Astrocyte (in vitro differentiated cells and primary cell): Measurements from ENCODE around the gene ADGRA1. TPM values are rescaled to one million over a fixed set of nuclear protein-coding genes. Genes with fewer than 3 reads are reported as not detected.
A peak's percentile ranks its signal among the peaks of the same experiment; 100 is the strongest.

Experiments
- DNase-seq: peaks from one replicate; pipeline ENCODE4 v3.0.0-alpha.2; 2010; ENCODE audit warnings: low read depth
- FAIRE-seq: peaks from 2 replicates; lab custom pipeline; 2011; peaks lifted over from hg19 to GRCh38; lab: Jason Lieb, UNC
- H2AFZ ChIP-seq: 2 replicates; pipeline ENCODE4 v1.6.0; 2012; ENCODE audit warnings: low read depth, low read length, inconsistent platforms
- H3K27ac ChIP-seq: 2 replicates; pipeline ENCODE4 v1.5.1; 2011; ENCODE audit warnings: low read depth, low read length, inconsistent platforms
- H3K27me3 ChIP-seq: 2 replicates; pipeline ENCODE4 v1.6.0; 2011; ENCODE audit warnings: low read length, inconsistent platforms; ENCODE audit not compliant: insufficient read depth
- H3K36me3 ChIP-seq: 2 replicates; pipeline ENCODE4 v1.5.1; 2011; ENCODE audit warnings: low read length, inconsistent platforms; ENCODE audit not compliant: insufficient read depth
- H3K4me1 ChIP-seq: 2 replicates; pipeline ENCODE4 v1.5.1; 2011; ENCODE audit warnings: low read length, inconsistent platforms; ENCODE audit not compliant: insufficient read depth
- H3K4me2 ChIP-seq: 2 replicates; pipeline ENCODE4 v1.6.0; 2012; ENCODE audit warnings: low read length, inconsistent platforms
- H3K4me3 ChIP-seq: 2 replicates; pipeline ENCODE4 v1.5.1; 2011; ENCODE audit warnings: low read depth, mild to moderate bottlenecking, low read length, inconsistent platforms; ENCODE audit not compliant: insufficient read depth
- H3K79me2 ChIP-seq: 2 replicates; pipeline ENCODE4 v1.6.0; 2012; ENCODE audit warnings: mild to moderate bottlenecking, low read length, inconsistent platforms; ENCODE audit not compliant: insufficient read depth
- H3K9ac ChIP-seq: 2 replicates; pipeline ENCODE4 v1.6.0; 2012; ENCODE audit warnings: mild to moderate bottlenecking, low read length, inconsistent platforms
- H3K9me3 ChIP-seq: 2 replicates; pipeline ENCODE4 v1.5.1; 2012; ENCODE audit warnings: low read depth, mild to moderate bottlenecking, low read length, inconsistent platforms; ENCODE audit not compliant: insufficient read depth
- H4K20me1 ChIP-seq: 2 replicates; pipeline ENCODE4 v1.6.0; 2012; ENCODE audit warnings: low read length, inconsistent platforms; ENCODE audit not compliant: insufficient read depth
- H3K27ac Mint-ChIP-seq: one replicate; pipeline ENCODE4 v1.8.0; 2021; ENCODE audit warnings: mild to moderate bottlenecking, mixed read lengths; ENCODE audit not compliant: unreplicated experiment
- H3K27me3 Mint-ChIP-seq: one replicate; pipeline ENCODE4 v1.8.0; 2021; ENCODE audit warnings: low read depth, mixed read lengths; ENCODE audit not compliant: unreplicated experiment
- H3K36me3 Mint-ChIP-seq: one replicate; pipeline ENCODE4 v1.8.0; 2021; ENCODE audit warnings: low read depth, mixed read lengths; ENCODE audit not compliant: unreplicated experiment
- H3K4me1 Mint-ChIP-seq: one replicate; pipeline ENCODE4 v1.8.0; 2021; ENCODE audit warnings: low read depth, mixed read lengths; ENCODE audit not compliant: unreplicated experiment
- H3K4me3 Mint-ChIP-seq: one replicate; pipeline ENCODE4 v1.8.0; 2021; ENCODE audit warnings: mild to moderate bottlenecking, moderate library complexity, mixed read lengths; ENCODE audit not compliant: unreplicated experiment
- H3K9me3 Mint-ChIP-seq: one replicate; pipeline ENCODE4 v1.8.0; 2021; ENCODE audit warnings: mild to moderate bottlenecking, mixed read lengths; ENCODE audit not compliant: unreplicated experiment
- EZH2 ChIP-seq: IDR thresholded peaks from 2 replicates; pipeline ENCODE4 v1.6.1; 2012; ENCODE audit warnings: mild to moderate bottlenecking, low read length, inconsistent platforms; ENCODE audit not compliant: insufficient read depth
- total RNA-seq: library from RNA; stranded (reverse); gene quantifications from 2 replicates; pipeline ENCODE4 v1.2.1, GENCODE V29; 2021
- TF ChIP-seq, protein P1 (sequence below): IDR thresholded peaks from 2 replicates; pipeline ENCODE4 v1.5.1; 2011; ENCODE audit warnings: low read depth, mild to moderate bottlenecking, inconsistent platforms, low read length, moderate library complexity; ENCODE audit not compliant: insufficient read depth

The ADGRA1 gene
- total RNA-seq, 1 donor from 2014 or later, result not detected

DNA sequence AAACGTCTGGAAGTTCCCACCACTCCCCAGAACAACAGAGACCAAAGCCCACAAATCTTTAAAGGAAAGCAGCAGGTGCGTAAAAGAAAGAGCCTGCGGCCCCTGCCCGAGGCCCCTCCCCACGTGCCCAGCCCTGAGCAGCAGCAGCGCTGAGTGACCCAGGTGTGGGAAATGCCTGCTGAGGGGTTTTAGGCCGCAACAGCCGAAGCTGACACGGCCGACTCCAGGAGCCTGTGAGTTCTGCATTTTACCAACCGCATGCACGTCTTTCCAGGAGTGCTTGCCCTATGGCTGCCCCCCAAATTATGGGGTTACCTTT, 70.7 kb downstream of the ADGRA1 start:
- DNase-seq, result no peak
- no peaks in the 10 kb centered on the region for H3K36me3 Mint-ChIP-seq
- TF ChIP-seq, protein P1, sequence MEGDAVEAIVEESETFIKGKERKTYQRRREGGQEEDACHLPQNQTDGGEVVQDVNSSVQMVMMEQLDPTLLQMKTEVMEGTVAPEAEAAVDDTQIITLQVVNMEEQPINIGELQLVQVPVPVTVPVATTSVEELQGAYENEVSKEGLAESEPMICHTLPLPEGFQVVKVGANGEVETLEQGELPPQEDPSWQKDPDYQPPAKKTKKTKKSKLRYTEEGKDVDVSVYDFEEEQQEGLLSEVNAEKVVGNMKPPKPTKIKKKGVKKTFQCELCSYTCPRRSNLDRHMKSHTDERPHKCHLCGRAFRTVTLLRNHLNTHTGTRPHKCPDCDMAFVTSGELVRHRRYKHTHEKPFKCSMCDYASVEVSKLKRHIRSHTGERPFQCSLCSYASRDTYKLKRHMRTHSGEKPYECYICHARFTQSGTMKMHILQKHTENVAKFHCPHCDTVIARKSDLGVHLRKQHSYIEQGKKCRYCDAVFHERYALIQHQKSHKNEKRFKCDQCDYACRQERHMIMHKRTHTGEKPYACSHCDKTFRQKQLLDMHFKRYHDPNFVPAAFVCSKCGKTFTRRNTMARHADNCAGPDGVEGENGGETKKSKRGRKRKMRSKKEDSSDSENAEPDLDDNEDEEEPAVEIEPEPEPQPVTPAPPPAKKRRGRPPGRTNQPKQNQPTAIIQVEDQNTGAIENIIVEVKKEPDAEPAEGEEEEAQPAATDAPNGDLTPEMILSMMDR, result no peak
- TF ChIP-seq EZH2, result no peak

DNA sequence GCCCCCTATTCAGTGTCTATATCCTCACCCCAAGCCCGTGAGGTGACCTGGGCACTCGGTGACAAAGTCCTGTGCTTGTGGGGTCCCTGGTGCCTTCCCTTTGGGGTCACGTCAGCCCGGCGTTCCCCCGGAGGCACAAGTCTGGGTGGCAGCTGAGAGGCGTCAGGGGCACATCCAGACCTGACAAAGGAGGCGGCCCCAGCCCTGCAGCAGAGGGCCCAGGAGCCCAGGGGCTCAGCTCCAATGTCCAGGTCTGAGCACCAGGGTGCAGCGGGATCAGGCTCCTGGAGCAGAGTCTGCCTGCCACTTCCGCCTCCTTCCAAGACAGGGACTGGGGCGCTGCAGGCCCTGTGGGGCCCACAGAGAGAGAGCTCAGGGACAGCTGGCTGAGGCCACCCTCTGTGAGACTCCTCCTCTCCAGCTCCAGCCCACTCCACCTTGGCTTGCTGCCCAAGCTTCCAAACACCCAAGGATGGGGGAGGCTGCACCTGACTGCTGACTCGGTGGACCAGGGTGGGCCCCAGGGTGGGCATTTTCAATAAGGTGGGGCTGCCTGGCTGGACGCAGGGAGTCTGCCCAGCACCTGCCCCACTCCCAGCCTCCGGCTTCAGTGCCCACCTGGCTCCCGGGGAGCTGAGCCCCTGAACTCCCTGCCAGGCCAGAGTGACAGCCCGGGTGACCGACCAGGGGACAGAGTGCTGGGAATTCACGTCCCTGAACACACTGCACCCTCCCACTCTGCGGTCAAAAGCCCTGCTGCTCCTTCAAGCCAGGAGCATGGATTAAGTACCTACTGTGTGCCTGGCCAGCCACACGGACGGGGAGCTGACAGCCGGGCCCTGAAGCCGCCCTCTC, 71.3 kb downstream of the ADGRA1 start:
- Mint-ChIP-seq H3K4me1 (peaks cover 3% of the 10 kb centered on the region), H3K27me3 (peaks cover 26% of the 10 kb centered on the region), H3K36me3 (no peaks in the 10 kb centered on the region), H3K4me3 (peak overlapping the region; percentile 14), H3K27ac (no peak overlapping the region), H3K9me3 (no peaks in the 10 kb centered on the region)
- no peak overlapping the region for H3K9ac ChIP-seq
- DNase-seq, result no peak
- H3K27me3 ChIP-seq, result peaks cover 19% of the 10 kb centered on the region
- FAIRE-seq, result no peak
- H3K9me3 ChIP-seq, result no peaks in the 10 kb centered on the region
- no peak for TF ChIP-seq EZH2
- TF ChIP-seq, protein P1, result no peak
- no peak overlapping the region for H3K4me3 ChIP-seq
- H3K79me2 ChIP-seq, result no peaks in the 10 kb centered on the region
- no peaks in the 10 kb centered on the region for H4K20me1 ChIP-seq
- H3K4me1 ChIP-seq, result no peaks in the 10 kb centered on the region
- H3K4me2 ChIP-seq, result no peak overlapping the region
- no peaks in the 10 kb centered on the region for H3K36me3 ChIP-seq
- no peak overlapping the region for H2AFZ ChIP-seq
- H3K27ac ChIP-seq, result no peak overlapping the region

More for the DNA sequence above, 70.7 kb downstream of the ADGRA1 start:
- no peaks in the 10 kb centered on the region for H3K36me3 ChIP-seq
- no peak overlapping the region for H2AFZ ChIP-seq
- peaks cover 24% of the 10 kb centered on the region for H3K27me3 Mint-ChIP-seq
- no peak for FAIRE-seq
- H3K4me3 ChIP-seq, result no peak overlapping the region
- H3K4me2 ChIP-seq, result no peak overlapping the region
- H4K20me1 ChIP-seq, result no peaks in the 10 kb centered on the region
- no peak overlapping the region for H3K27ac ChIP-seq
- H3K4me1 Mint-ChIP-seq, result peaks cover 3% of the 10 kb centered on the region
- H3K9ac ChIP-seq, result no peak overlapping the region
- no peak overlapping the region for H3K27ac Mint-ChIP-seq
- no peaks in the 10 kb centered on the region for H3K9me3 ChIP-seq
- no peaks in the 10 kb centered on the region for H3K4me1 ChIP-seq
- peaks cover 19% of the 10 kb centered on the region for H3K27me3 ChIP-seq
- no peaks in the 10 kb centered on the region for H3K79me2 ChIP-seq
- no peak overlapping the region for H3K4me3 Mint-ChIP-seq
- H3K9me3 Mint-ChIP-seq, result no peaks in the 10 kb centered on the region

DNA sequence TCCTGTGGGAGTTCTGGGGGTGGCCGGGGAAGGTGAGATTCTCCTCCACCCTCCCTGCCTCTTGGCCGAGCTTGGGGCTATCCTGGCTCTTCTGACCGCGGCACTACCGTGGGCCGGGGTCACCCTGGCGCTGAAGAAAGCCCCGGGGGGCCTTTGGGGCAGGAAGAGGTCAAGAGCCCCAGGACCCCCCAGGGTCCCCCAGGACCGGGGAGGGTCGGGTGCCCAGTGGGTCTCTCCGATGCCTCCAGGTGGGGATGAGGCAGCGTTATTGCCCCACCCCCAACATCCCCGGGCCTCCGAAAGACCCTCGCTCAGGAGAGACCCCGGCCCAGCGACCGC, 71.9 kb downstream of the ADGRA1 start:
- Histone ChIP-seq H3K4me2 (no peak overlapping the region), H3K79me2 (no peaks in the 10 kb centered on the region), H2AFZ (no peak overlapping the region), H3K27ac (no peak overlapping the region), H3K4me1 (no peaks in the 10 kb centered on the region), H4K20me1 (no peaks in the 10 kb centered on the region), H3K9me3 (no peaks in the 10 kb centered on the region), H3K36me3 (no peaks in the 10 kb centered on the region), H3K9ac (no peak overlapping the region), H3K4me3 (no peak overlapping the region), H3K27me3 (peaks cover 15% of the 10 kb centered on the region)
- Mint-ChIP-seq H3K36me3 (no peaks in the 10 kb centered on the region), H3K4me1 (peaks cover 3% of the 10 kb centered on the region), H3K4me3 (no peak overlapping the region), H3K9me3 (no peaks in the 10 kb centered on the region), H3K27me3 (peaks cover 21% of the 10 kb centered on the region), H3K27ac (no peak overlapping the region)
- DNase-seq, result no peak
- TF ChIP-seq, protein P1, result no peak
- no peak for TF ChIP-seq EZH2
- no peak for FAIRE-seq
